Heart right ventricle (tissue), 16 donors: ENCODE measurements around the gene ZNF746. TPM values are rescaled to one million over a fixed set of nuclear protein-coding genes. Genes with fewer than 3 reads are reported as not detected.

Experiments
- ATAC-seq, 8 donors: fragments of 200-7000 bp; cut with Tn5 transposase; one replicate each; pipeline ENCODE4 v1.9.1; 2020; ENCODE audit warnings: mild to moderate bottlenecking in 8 of 8, moderate library complexity in 8 of 8, moderate number of reproducible peaks in 1 of 8
- DNase-seq, 2 donors: peaks; one replicate each; pipeline ENCODE4 v3.0.0-alpha.2; 2020
- H3K27ac ChIP-seq, 10 donors: fragments of 200-600 bp; sonication (generic) in 2 of 10; one replicate each; pipeline versions ENCODE4 v1.5.0 to v1.8.0; 2020 to 2022; ENCODE audit warnings: mild to moderate bottlenecking in 3 of 10
- H3K27me3 ChIP-seq, 7 donors: fragments of 200-600 bp; one replicate each; pipeline ENCODE4 v1.8.0; 2021 to 2022; ENCODE audit warnings: mild to moderate bottlenecking in 2 of 7
- H3K36me3 ChIP-seq, 9 donors: fragments of 200-600 bp; sonication (generic) in 1 of 9; one replicate each; pipeline versions ENCODE4 v1.5.0 to v1.8.0; 2020 to 2022; ENCODE audit warnings: mild to moderate bottlenecking in 2 of 9
- H3K4me1 ChIP-seq, 9 donors: fragments of 200-600 bp; sonication (generic) in 1 of 9; one replicate each; pipeline versions ENCODE4 v1.5.0 to v1.8.0; 2020 to 2022; ENCODE audit warnings: mild to moderate bottlenecking in 4 of 9
- H3K4me3 ChIP-seq, 10 donors: fragments of 200-600 bp; sonication (generic) in 2 of 10; one replicate each; pipeline versions ENCODE4 v1.5.0 to v1.8.0; 2020 to 2022; ENCODE audit warnings: mild to moderate bottlenecking in 7 of 10, moderate library complexity in 2 of 10
- H3K9me3 ChIP-seq, 11 donors: fragments of 200-600 bp in 10 of 11; sonication (generic) in 2 of 11; one replicate each; pipeline versions ENCODE4 v1.5.0 to v1.8.0; 2013 to 2022; ENCODE audit warnings: mild to moderate bottlenecking in 2 of 11, control low read depth in 1 of 11, moderate library complexity in 1 of 11
- CTCF ChIP-seq, 9 donors: fragments of 200-600 bp; sonication (generic) in 2 of 9; IDR thresholded peaks; one replicate each; pipeline versions ENCODE4 v1.5.0 to v1.8.0; 2021 to 2022; ENCODE audit warnings: antibody characterized with exemption in 9 of 9, mild to moderate bottlenecking in 5 of 9, moderate library complexity in 1 of 9
- WGBS, 2 donors: extraction: QIAGEN DNeasy Blood & Tissue Kit; methylation state at CpG; one replicate each; pipeline ENCODE4 v1.1.7; 2013; ENCODE audit warnings: inconsistent platforms in 1 of 2; 5-methylcytosine and 5-hydroxymethylcytosine counted together
- intact Hi-C, 10 donors: fragments of 100-400 bp; cut with DNase I; formaldehyde crosslinking; loops; one replicate each; pipeline versions ENCODE4 v1.11.1 to v1.14.2; 2022
- long read RNA-seq, 3 donors: library from polyadenylated mRNA; unstranded; transcript quantifications; one replicate each; pipeline ENCODE4 v2.0.0, GENCODE V29; 2020 to 2021
- polyA plus RNA-seq, 2 donors: library from polyadenylated mRNA; stranded (reverse); fragments of 200-250 nt; gene quantifications; one replicate each; pipeline ENCODE4 v1.2.3, GENCODE V29; 2013
- total RNA-seq, 10 donors: library from RNA; stranded (reverse); fragmentation: NEBNext Ultra II Directional in 3 of 10; extraction: Animal tissue kit (Norgen Biotek cat#: 25700) in 3 of 10; gene quantifications; one replicate each; pipeline versions ENCODE4 v1.2.1 to v1.2.4, GENCODE V29; 2021 to 2023
- donor health status: Arrhythmogenic right ventricular cardiomyopathy.
- donor health status: ischemic (EF 13 %, LVEDD 7.1; RV severe dilation, severe dysfunction).
- donor health status: healthy with polysubstance abuse.
- donor health status: DM: no; HTN: yes; CAD: no.
- donor health status: DM: no; HTN: no; CAD: no.
- donor health status: ischemic (EF 25% LVEDD 6.9; RV normal size, moderate dysfunction).
- donor health status: ischemic (EF 25% LVEDD 5.7; RV mildly dilated, moderate dysfunction).
- donor health status: healthy.
- donor health status: DM: yes; HTN: yes; CAD: no.
- donor health status: Ischemic cardiomyopathy.
- donor health status: ischemic (EF 35%, LVEDD 5.7; RV mildly dilated, moderate dysfunction).
- donor health status: nonischemic (EF 11% LVEDD 7.7; RV severe dilation, severe dysfunction).
- donor health status: DM: yes; HTN: yes; CAD: no.
- donor health status: PGD.
- donor health status: ischemic (EF 29% LVEDD 5.4; RV normal size, mild dysfunction).
- donor health status: nonischemic (EF 23%, LVEDD 6.1; RV moderate dilation, normal function).

Gene ZNF746
- total RNA-seq (10 to 100 TPM in 2 of 10 donors, 1 to 10 TPM in 8; 6.2 to 10.5 (median 8.5) TPM), polyA plus RNA-seq (1 to 10 TPM; 4.5 to 7.0 TPM)
- long read RNA-seq, donor 1, transcript ZNF746-201 (7 exons, 3,806 nt) = major isoform, 6 of 24 reads
- long read RNA-seq, donor 1, partial matches to known transcripts = 0 of 24 reads
- long read RNA-seq, donor 1, other reads (novel, unspliced or antisense) = 16 of 24 reads
- long read RNA-seq, donor 2, partial matches to known transcripts = 1 of 19 reads
- long read RNA-seq, donor 2, other reads (novel, unspliced or antisense) = 10 of 19 reads
- long read RNA-seq, donor 3, partial matches to known transcripts = 0 of 13 reads
- long read RNA-seq, donor 3, other reads (novel, unspliced or antisense) = 13 of 13 reads

DNA sequence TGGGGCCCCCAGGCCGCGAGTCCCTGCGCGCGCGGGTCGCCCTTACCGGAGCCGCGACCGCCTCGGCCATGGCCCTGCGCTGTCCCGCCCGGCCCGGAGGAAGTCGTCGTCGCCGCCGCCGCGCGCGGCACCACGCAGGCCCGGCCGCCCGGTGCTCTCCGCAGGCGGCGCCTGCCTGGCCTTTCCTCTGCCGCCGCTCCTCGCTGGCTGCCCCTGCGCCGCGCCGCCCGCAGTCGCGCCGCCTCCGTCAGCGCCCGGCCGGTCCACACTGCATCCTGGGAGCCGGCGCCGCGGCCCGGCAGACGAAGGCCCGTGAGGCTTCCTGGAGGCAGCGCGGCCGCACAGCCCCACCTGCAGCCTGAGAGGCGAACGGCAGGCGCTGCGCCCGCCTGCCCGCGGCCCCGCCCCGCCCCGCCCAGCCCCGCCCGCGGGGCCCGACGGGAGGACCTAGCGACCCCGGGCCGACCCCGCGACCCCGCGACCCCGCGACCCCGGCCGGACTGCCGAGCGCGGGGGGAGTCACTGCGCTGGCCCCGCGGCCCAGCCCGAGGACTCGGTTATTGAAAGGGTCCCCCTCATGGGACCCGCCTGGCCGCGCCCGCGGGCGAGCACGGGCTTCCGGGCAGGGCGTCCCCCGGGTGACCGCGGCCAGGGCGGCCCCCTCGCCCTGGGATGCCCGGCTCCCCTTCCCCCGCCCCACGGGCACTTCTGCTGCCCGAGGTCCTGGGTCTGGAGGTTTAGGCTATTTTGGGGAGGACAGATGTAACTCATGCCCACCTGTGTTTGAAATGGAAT is at the start of gene ZNF746:
Gene ZNF746 (minus strand): TSS at position 343 of the 795 bp plus-strand sequence. CDS start 273 bp downstream, at position 70.
- ATAC-seq (peak; percentile 78 to 93 (median 89)), DNase-seq (peak; percentile 64 to 87)
- H3K27ac ChIP-seq = peak within 1 kb of the TSS; percentile 64 to 93 (median 86)
- H3K9me3 ChIP-seq = no peaks in the 10 kb centered on the region
- peaks cover 5 to 27% (median 15%) of the 10 kb centered on the region in 9 donors for H3K4me1 ChIP-seq
- H3K4me3 ChIP-seq = peak within 1 kb of the TSS; percentile 59 to 94 (median 70)
- peaks cover 0 to 18% (median 14%) of the 10 kb centered on the region in 9 donors for H3K36me3 ChIP-seq
- WGBS, 2 donors = 0 to 1% methylated on average over 86 to 109 of the region's 109 CpGs
- TF ChIP-seq CTCF (IDR thresholded peaks at IDR 0.05) = peak; percentile 32 to 85 (median 62)
- H3K27me3 ChIP-seq = no peaks in the 10 kb centered on the region
- intact Hi-C loops = loop anchor here in 4 of 10 donors (5.0 to 10.0 kb wide), 5 partner anchors 73 to 235 kb away; partner anchors contain the start of gene ZNF783 (in 2 of the 4)

- peak in 1 of 8 donors; percentile 33 for ATAC-seq
- 89 to 90% methylated on average over 3 of the region's 3 CpGs for WGBS, 2 donors
- intact Hi-C loops = no loop called here
Measured at GRCh38 chr7:149547126-149547525, 49.5 kb upstream of the ZNF746 start.

DNA sequence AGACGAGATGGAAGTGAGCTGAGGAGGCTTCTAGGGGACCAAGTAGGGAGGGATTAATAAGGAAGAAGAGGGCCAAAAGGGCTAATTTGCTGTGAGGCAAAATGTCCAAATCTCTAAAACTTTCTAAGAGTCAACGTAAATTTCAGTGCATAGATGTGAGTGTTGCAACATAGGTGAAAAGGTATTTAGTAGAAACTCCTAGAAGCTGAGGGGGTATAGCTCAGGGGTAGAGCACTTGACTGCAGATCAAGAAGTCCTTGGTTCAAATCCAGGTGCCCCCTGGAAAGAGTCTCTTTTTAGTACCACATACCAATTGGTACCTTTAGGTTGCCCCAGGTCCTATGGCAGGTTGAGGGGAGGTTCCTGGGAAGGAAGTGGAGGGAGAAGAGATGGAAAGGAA is 48.7 kb upstream of the ZNF746 start:
- no peaks in the 10 kb centered on the region for H3K4me1 ChIP-seq
- H3K4me3 ChIP-seq = no peak overlapping the region
- intact Hi-C loops = no loop called here
- WGBS, 2 donors = 92 to 94% methylated on average over 2 of the region's 2 CpGs
- TF ChIP-seq CTCF (IDR thresholded peaks at IDR 0.05) = no peak
- H3K9me3 ChIP-seq = peaks cover 0 to 12% (median 2%) of the 10 kb centered on the region in 11 donors
- ATAC-seq = no peak
- no peaks in the 10 kb centered on the region for H3K27me3 ChIP-seq
- H3K36me3 ChIP-seq = peaks cover 0 to 65% (median 42%) of the 10 kb centered on the region in 9 donors
- H3K27ac ChIP-seq = no peak overlapping the region
- no peak for DNase-seq

More at GRCh38 chr7:149547126-149547525, 49.5 kb upstream of the ZNF746 start:
- H3K36me3 ChIP-seq = peaks cover 0 to 68% (median 45%) of the 10 kb centered on the region in 9 donors
- DNase-seq = no peak
- H3K4me3 ChIP-seq = no peak overlapping the region
- peaks cover 0 to 4% (median 0%) of the 10 kb centered on the region in 11 donors for H3K9me3 ChIP-seq
- no peaks in the 10 kb centered on the region for H3K4me1 ChIP-seq
- H3K27me3 ChIP-seq = no peaks in the 10 kb centered on the region
- no peak for TF ChIP-seq CTCF (IDR thresholded peaks at IDR 0.05)
- no peak overlapping the region for H3K27ac ChIP-seq

DNA sequence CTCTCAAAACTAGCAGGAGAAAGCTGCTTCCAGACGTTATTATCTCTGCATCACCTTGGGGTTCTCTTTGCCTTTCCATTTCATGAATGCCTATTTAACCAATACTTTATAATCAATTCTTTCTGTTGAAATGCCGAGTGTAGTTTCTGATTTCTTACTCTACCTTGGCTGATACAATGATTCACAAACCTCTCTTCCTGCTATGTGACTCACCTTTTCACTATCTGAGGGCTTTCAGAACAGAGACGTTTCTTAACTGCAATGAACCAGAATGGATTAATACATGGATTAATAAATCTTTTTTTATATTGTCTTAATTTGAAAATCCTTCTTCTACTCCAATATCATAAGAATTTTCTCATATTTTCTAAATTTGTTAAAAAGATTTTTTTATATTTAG is 46.4 kb upstream of the ZNF746 start:
- 45 to 59% methylated on average over 3 of the region's 3 CpGs for WGBS, 2 donors
- intact Hi-C loops = no loop called here
- ATAC-seq = no peak
- peaks cover 0 to 48% (median 19%) of the 10 kb centered on the region in 9 donors for H3K36me3 ChIP-seq
- no peak for DNase-seq
- H3K4me3 ChIP-seq = no peak overlapping the region
- H3K27ac ChIP-seq = no peak overlapping the region
- H3K27me3 ChIP-seq = no peaks in the 10 kb centered on the region
- TF ChIP-seq CTCF (IDR thresholded peaks at IDR 0.05) = no peak
- H3K4me1 ChIP-seq = no peaks in the 10 kb centered on the region
- H3K9me3 ChIP-seq = peaks cover 0 to 29% (median 6%) of the 10 kb centered on the region in 11 donors
